ENCODE measurements around the gene ADAM10. TPM values are rescaled to one million over a fixed set of nuclear protein-coding genes. Genes with fewer than 3 reads are reported as not detected.

ADAM10 gene
- total RNA-seq, 1 donor from 2014 or later = 48.1 TPM

- no peak overlapping the region for H3K4me3 ChIP-seq
These were observed 32.1 kb downstream of the ADAM10 start for GRCh38 chr15:58717357-58717756.

GRCh38 chr15:58716027-58716426, 33.5 kb downstream of the ADAM10 start:
- intact Hi-C loops (cut with DNase I) = no loop called here
- no peaks in the 10 kb centered on the region for H3K4me1 ChIP-seq
- H3K27me3 ChIP-seq = no peaks in the 10 kb centered on the region
- TF ChIP-seq CTCF (IDR thresholded peaks at IDR 0.05) = no peak
- no peak for TF ChIP-seq POLR2AphosphoS5 (IDR thresholded peaks at IDR 0.05; ENCODE audit: insufficient read depth in 1 of 2, low read depth in 1 of 2)
- no peak for TF ChIP-seq POLR2A (IDR thresholded peaks at IDR 0.05)
- H3K9me3 ChIP-seq = no peaks in the 10 kb centered on the region
- DNase-seq (ENCODE audit: extremely low spot score in 2 of 2) = no peak
- H3K27ac ChIP-seq = no peak overlapping the region
- no peaks in the 10 kb centered on the region for H3K36me3 ChIP-seq
- no peak overlapping the region for H3K4me3 ChIP-seq

More at GRCh38 chr15:58717357-58717756, 32.1 kb downstream of the ADAM10 start:
- intact Hi-C loops (cut with DNase I) = no loop called here
- Histone ChIP-seq H3K27me3 (no peaks in the 10 kb centered on the region), H3K4me1 (no peaks in the 10 kb centered on the region), H3K27ac (no peak overlapping the region), H3K9me3 (no peaks in the 10 kb centered on the region), H3K36me3 (no peaks in the 10 kb centered on the region)
- no peak for TF ChIP-seq POLR2A (IDR thresholded peaks at IDR 0.05)
- TF ChIP-seq CTCF (IDR thresholded peaks at IDR 0.05) = no peak
- TF ChIP-seq POLR2AphosphoS5 (IDR thresholded peaks at IDR 0.05; ENCODE audit: insufficient read depth in 1 of 2, low read depth in 1 of 2) = no peak
- DNase-seq (ENCODE audit: extremely low spot score in 2 of 2) = no peak

- DNase-seq (ENCODE audit: extremely low spot score in 2 of 2) = no peak
- TF ChIP-seq POLR2AphosphoS5 (IDR thresholded peaks at IDR 0.05; ENCODE audit: insufficient read depth in 1 of 2, low read depth in 1 of 2) (no peak), POLR2A (IDR thresholded peaks at IDR 0.05) (no peak)
- Histone ChIP-seq H3K4me1 (no peaks in the 10 kb centered on the region), H3K36me3 (no peaks in the 10 kb centered on the region), H3K27ac (no peak overlapping the region), H3K4me3 (no peak overlapping the region), H3K9me3 (no peaks in the 10 kb centered on the region), H3K27me3 (no peaks in the 10 kb centered on the region)
- intact Hi-C loops (cut with DNase I) = no loop called here
These were observed 34.1 kb downstream of the ADAM10 start for GRCh38 chr15:58715266-58715917.

GRCh38 chr15:58710701-58711100, 38.8 kb downstream of the ADAM10 start:
- H3K4me1 ChIP-seq = no peaks in the 10 kb centered on the region
- no peaks in the 10 kb centered on the region for H3K36me3 ChIP-seq
- H3K9me3 ChIP-seq = no peaks in the 10 kb centered on the region
- H3K27me3 ChIP-seq = no peaks in the 10 kb centered on the region
- TF ChIP-seq CTCF (IDR thresholded peaks at IDR 0.05) (no peak), POLR2AphosphoS5 (IDR thresholded peaks at IDR 0.05; ENCODE audit: insufficient read depth in 1 of 2, low read depth in 1 of 2) (no peak), POLR2A (IDR thresholded peaks at IDR 0.05) (no peak)
- intact Hi-C loops (cut with DNase I) = no loop called here
- no peak overlapping the region for H3K4me3 ChIP-seq
- DNase-seq (ENCODE audit: extremely low spot score in 2 of 2) = no peak
- H3K27ac ChIP-seq = no peak overlapping the region

- Histone ChIP-seq H3K36me3 (no peaks in the 10 kb centered on the region), H3K27me3 (no peaks in the 10 kb centered on the region), H3K27ac (no peak overlapping the region), H3K9me3 (no peaks in the 10 kb centered on the region), H3K4me3 (no peak overlapping the region), H3K4me1 (no peaks in the 10 kb centered on the region)
- intact Hi-C loops (cut with DNase I) = no loop called here
- no peak for DNase-seq (ENCODE audit: extremely low spot score in 2 of 2)
- TF ChIP-seq CTCF (IDR thresholded peaks at IDR 0.05) = no peak
These were observed 42.1 kb downstream of the ADAM10 start for GRCh38 chr15:58707397-58707796.
